ENCODE results near the gene USP48. TPM values are rescaled to one million over a fixed set of nuclear protein-coding genes. Genes with fewer than 3 reads are reported as not detected.

The USP48 gene
- total and polyA plus RNA-seq, 2 donors (not counting 1 experiment from before 2014, with no cell fraction given) = 34.1 to 45.6 TPM

GRCh38 chr1:21758614-21759013 is 24.3 kb downstream of the USP48 start:
- no peak overlapping the region for H3K4me3 ChIP-seq (replicated peaks in 1 of 4; ENCODE audit: control extremely low read depth in 1 of 4, insufficient read depth in 1 of 4, low read depth in 3 of 4, low read length in 4 of 4)
- no peak for DNase-seq (ENCODE audit: low read depth in 2 of 2)
- H3K4me1 ChIP-seq (ENCODE audit: control insufficient read depth, extremely low read depth, insufficient read depth, low read length) = no peaks in the 10 kb centered on the region
- no peaks in the 10 kb centered on the region for H3K27me3 ChIP-seq (ENCODE audit: control insufficient read depth, insufficient read depth, low read length)
- peaks cover 48% of the 10 kb centered on the region for H3K79me2 ChIP-seq (ENCODE audit: control insufficient read depth, insufficient read depth, low read length)
- no peak for TF ChIP-seq CTCF (conservative IDR thresholded peaks at IDR 0.05 in 1 of 2, IDR thresholded peaks at IDR 0.05 in 1 of 2; ENCODE audit: low read depth in 1 of 2, low read length in 2 of 2)
- TF ChIP-seq EZH2 (IDR thresholded peaks at IDR 0.05; ENCODE audit: low read length, missing control alignments) = no peak
- peaks cover 2% of the 10 kb centered on the region for H3K36me3 ChIP-seq (ENCODE audit: control insufficient read depth, insufficient read depth, low read length)
- no peak overlapping the region for H2AFZ ChIP-seq (ENCODE audit: low read length)
- peaks cover 2% of the 10 kb centered on the region for H4K20me1 ChIP-seq (ENCODE audit: control insufficient read depth, extremely low read depth, insufficient read depth, low read length)
- H3K4me2 ChIP-seq (ENCODE audit: extremely low read depth, insufficient read depth, low read length) = no peak overlapping the region
- no peak overlapping the region for H3K9ac ChIP-seq (ENCODE audit: insufficient read depth, low read length)
- H3K9me3 ChIP-seq (ENCODE audit: control insufficient read depth, insufficient read depth, low read depth, low read length) = no peaks in the 10 kb centered on the region
- H3K27ac ChIP-seq (ENCODE audit: insufficient read depth, low read length) = no peak overlapping the region

- Histone ChIP-seq H4K20me1 (ENCODE audit: control insufficient read depth, extremely low read depth, insufficient read depth, low read length) (peaks cover 2% of the 10 kb centered on the region), H3K9ac (ENCODE audit: insufficient read depth, low read length) (no peak overlapping the region), H3K79me2 (ENCODE audit: control insufficient read depth, insufficient read depth, low read length) (peaks cover 33% of the 10 kb centered on the region), H3K4me1 (ENCODE audit: control insufficient read depth, extremely low read depth, insufficient read depth, low read length) (no peaks in the 10 kb centered on the region), H3K36me3 (ENCODE audit: control insufficient read depth, insufficient read depth, low read length) (peaks cover 2% of the 10 kb centered on the region), H3K27me3 (ENCODE audit: control insufficient read depth, insufficient read depth, low read length) (no peaks in the 10 kb centered on the region), H3K9me3 (ENCODE audit: control insufficient read depth, insufficient read depth, low read depth, low read length) (no peaks in the 10 kb centered on the region), H3K4me3 (replicated peaks in 1 of 4; ENCODE audit: control extremely low read depth in 1 of 4, insufficient read depth in 1 of 4, low read depth in 3 of 4, low read length in 4 of 4) (no peak overlapping the region), H3K4me2 (ENCODE audit: extremely low read depth, insufficient read depth, low read length) (no peak overlapping the region), H3K27ac (ENCODE audit: insufficient read depth, low read length) (no peak overlapping the region), H2AFZ (ENCODE audit: low read length) (no peak overlapping the region)
- peak in 1 of 2 donors; percentile 15 for DNase-seq (ENCODE audit: low read depth in 2 of 2)
- TF ChIP-seq CTCF (conservative IDR thresholded peaks at IDR 0.05 in 1 of 2, IDR thresholded peaks at IDR 0.05 in 1 of 2; ENCODE audit: low read depth in 1 of 2, low read length in 2 of 2) = no peak
- no peak for TF ChIP-seq EZH2 (IDR thresholded peaks at IDR 0.05; ENCODE audit: low read length, missing control alignments)
These were observed 26.4 kb downstream of the USP48 start for GRCh38 chr1:21756393-21757089.

- Histone ChIP-seq H3K27me3 (ENCODE audit: control insufficient read depth, insufficient read depth, low read length) (no peaks in the 10 kb centered on the region), H4K20me1 (ENCODE audit: control insufficient read depth, extremely low read depth, insufficient read depth, low read length) (peaks cover 2% of the 10 kb centered on the region), H3K27ac (ENCODE audit: insufficient read depth, low read length) (no peak overlapping the region), H3K36me3 (ENCODE audit: control insufficient read depth, insufficient read depth, low read length) (peaks cover 2% of the 10 kb centered on the region), H3K9ac (ENCODE audit: insufficient read depth, low read length) (no peak overlapping the region), H3K4me3 (replicated peaks in 1 of 4; ENCODE audit: control extremely low read depth in 1 of 4, insufficient read depth in 1 of 4, low read depth in 3 of 4, low read length in 4 of 4) (no peak overlapping the region), H2AFZ (ENCODE audit: low read length) (no peak overlapping the region), H3K4me1 (ENCODE audit: control insufficient read depth, extremely low read depth, insufficient read depth, low read length) (no peaks in the 10 kb centered on the region), H3K79me2 (ENCODE audit: control insufficient read depth, insufficient read depth, low read length) (peaks cover 25% of the 10 kb centered on the region), H3K9me3 (ENCODE audit: control insufficient read depth, insufficient read depth, low read depth, low read length) (no peaks in the 10 kb centered on the region), H3K4me2 (ENCODE audit: extremely low read depth, insufficient read depth, low read length) (no peak overlapping the region)
- no peak for DNase-seq (ENCODE audit: low read depth in 2 of 2)
- TF ChIP-seq CTCF (conservative IDR thresholded peaks at IDR 0.05 in 1 of 2, IDR thresholded peaks at IDR 0.05 in 1 of 2; ENCODE audit: low read depth in 1 of 2, low read length in 2 of 2) = no peak
- no peak for TF ChIP-seq EZH2 (IDR thresholded peaks at IDR 0.05; ENCODE audit: low read length, missing control alignments)
These were observed 27.9 kb downstream of the USP48 start for GRCh38 chr1:21755067-21755466.
